IMR-90 (cell line): ENCODE data around the gene CPT1A. TPM values are rescaled to one million over a fixed set of nuclear protein-coding genes. Genes with fewer than 3 reads are reported as not detected.
A peak's percentile ranks its signal among the peaks of the same experiment; 100 is the strongest.

Source experiments
- ATAC-seq: fragments of 200-7000 bp; cut with Tn5 transposase; 2 replicates; pipeline ENCODE4 v1.9.1; 2020; ENCODE audit warnings: low read depth, mild to moderate bottlenecking, moderate library complexity
- BruUV-seq: library from RNA; stranded (reverse); fragments of 400-500 nt; replicated peaks from 2 replicates; lab custom pipeline; 2021; lab: Mats Ljungman, UMichigan
- CTCF ChIA-PET: fragments of 300-600 bp; formaldehyde crosslinking; extraction: SDS; loops from one replicate; lab custom pipeline; 2021; ENCODE audit warnings: antibody characterized with exemption; lab: Yijun Ruan, JAX
- POLR2A ChIA-PET: fragments of 300-600 bp; sonication (Branson Sonifier 250); formaldehyde crosslinking; loops from one replicate; lab custom pipeline; 2022; ENCODE audit warnings: antibody characterized with exemption; ENCODE audit not compliant: unreplicated experiment; lab: Charles Lee
- DNase-seq: peaks from one replicate; pipeline ENCODE4 v3.0.0; 2013
- H2AFZ ChIP-seq: replicated peaks from 2 replicates; pipeline ENCODE3; 2013; ENCODE audit warnings: low read length, mild to moderate bottlenecking; ENCODE audit not compliant: poor library complexity
- H2AK5ac ChIP-seq: 2 replicates; pipeline ENCODE4 v1.6.1; 2013; ENCODE audit warnings: low read depth, low read length, inconsistent platforms
- H2AK9ac ChIP-seq: replicated peaks from 2 replicates; pipeline ENCODE3; 2013; ENCODE audit warnings: mild to moderate bottlenecking, low read depth, low read length, moderate library complexity; ENCODE audit not compliant: poor library complexity
- H2BK120ac ChIP-seq: 2 replicates; pipeline ENCODE4 v1.6.1; 2013; ENCODE audit warnings: low read depth, low read length, inconsistent platforms
- H2BK15ac ChIP-seq: 3 replicates; pipeline ENCODE4 v1.6.1; 2013; ENCODE audit warnings: low read depth, low read length, inconsistent platforms
- H2BK20ac ChIP-seq: 2 replicates; pipeline ENCODE4 v1.6.1; 2013; ENCODE audit warnings: low read depth, mild to moderate bottlenecking, inconsistent platforms, low read length, moderate library complexity
- H2BK5ac ChIP-seq: 2 replicates; pipeline ENCODE4 v1.6.1; 2013; ENCODE audit warnings: mild to moderate bottlenecking, low read depth, low read length, inconsistent platforms; ENCODE audit not compliant: poor library complexity, severe bottlenecking
- H3K14ac ChIP-seq: replicated peaks from 2 replicates; pipeline ENCODE4 v1.6.1; 2013; ENCODE audit warnings: low read depth, low read length, inconsistent platforms
- H3K18ac ChIP-seq: 2 replicates; pipeline ENCODE4 v1.6.1; 2013; ENCODE audit warnings: low read depth, low read length, control low read depth
- H3K23ac ChIP-seq: 2 replicates; pipeline ENCODE4 v1.6.1; 2013; ENCODE audit warnings: low read depth, low read length, inconsistent platforms
- H3K27ac ChIP-seq: 2 replicates; pipeline ENCODE4 v1.5.1; 2013; ENCODE audit warnings: mild to moderate bottlenecking, control low read depth, low read length; ENCODE audit not compliant: insufficient read depth
- H3K27me3 ChIP-seq: 2 replicates; pipeline ENCODE4 v1.6.1; 2013; ENCODE audit warnings: low read length; ENCODE audit not compliant: control insufficient read depth, insufficient read depth
- H3K36me3 ChIP-seq: 2 replicates; pipeline ENCODE4 v1.6.1; 2013; ENCODE audit warnings: low read length, mixed read lengths; ENCODE audit not compliant: control insufficient read depth, insufficient read depth
- H3K4ac ChIP-seq: 2 replicates; pipeline ENCODE4 v1.6.1; 2013; ENCODE audit warnings: low read depth, low read length, inconsistent platforms
- H3K4me1 ChIP-seq: 2 replicates; pipeline ENCODE4 v1.6.1; 2013; ENCODE audit warnings: low read length, mixed read lengths; ENCODE audit not compliant: control insufficient read depth, insufficient read depth
- H3K4me2 ChIP-seq: 2 replicates; pipeline ENCODE4 v1.6.1; 2013; ENCODE audit warnings: low read depth, mild to moderate bottlenecking, control low read depth, low read length, moderate library complexity
- H3K4me3 ChIP-seq: 2 replicates; pipeline ENCODE4 v1.5.1; 2013; ENCODE audit warnings: low read depth, mild to moderate bottlenecking, control low read depth, low read length, moderate library complexity; ENCODE audit not compliant: insufficient read depth
- H3K56ac ChIP-seq: 2 replicates; pipeline ENCODE4 v1.6.1; 2013; ENCODE audit warnings: low read length, inconsistent platforms; ENCODE audit not compliant: insufficient read depth; ENCODE audit errors: extremely low read depth
- H3K79me1 ChIP-seq, 2 experiments: 2 replicates each; pipeline ENCODE4 v1.6.1; 2013; ENCODE audit warnings: low read length in 2 of 2, inconsistent platforms in 1 of 2, low read depth in 1 of 2
- H3K9ac ChIP-seq: 2 replicates; pipeline ENCODE4 v1.6.1; 2013; ENCODE audit warnings: low read depth, low read length, control low read depth
- H3K9me1 ChIP-seq: 2 replicates; pipeline ENCODE4 v1.6.1; 2013; ENCODE audit warnings: low read length, inconsistent platforms; ENCODE audit not compliant: insufficient read depth
- H3K9me3 ChIP-seq: 2 replicates; pipeline ENCODE4 v1.6.1; 2013; ENCODE audit warnings: low read length; ENCODE audit not compliant: control insufficient read depth, insufficient read depth
- H4K20me1 ChIP-seq: 2 replicates; pipeline ENCODE4 v1.6.1; 2013; ENCODE audit warnings: low read length, inconsistent platforms; ENCODE audit not compliant: insufficient read depth
- H4K5ac ChIP-seq: 2 replicates; pipeline ENCODE4 v1.6.1; 2013; ENCODE audit warnings: mild to moderate bottlenecking, low read depth, low read length, control low read depth
- H4K8ac ChIP-seq, 2 experiments: 2 replicates each; pipeline ENCODE4 v1.6.1; 2013; ENCODE audit warnings: low read depth in 2 of 2, low read length in 2 of 2, control low read depth in 1 of 2, inconsistent platforms in 1 of 2
- H4K91ac ChIP-seq: 2 replicates; pipeline ENCODE4 v1.6.1; 2013; ENCODE audit warnings: low read depth, low read length, inconsistent platforms; ENCODE audit not compliant: insufficient read depth
- CEBPB ChIP-seq: IDR thresholded peaks from 2 replicates; pipeline ENCODE4 v1.6.1; 2012; ENCODE audit warnings: low read depth, low read length, improper control_type of control experiment
- CHD1 ChIP-seq: IDR thresholded peaks from 2 replicates; pipeline ENCODE4 v1.6.1; 2012; ENCODE audit warnings: low read depth, low read length, improper control_type of control experiment
- CTCF ChIP-seq: conservative IDR thresholded peaks from 2 replicates; pipeline ENCODE4 v1.5.1; 2012; ENCODE audit warnings: mild to moderate bottlenecking, low read depth, low read length, improper control_type of control experiment
- ELK1 ChIP-seq: fragments of 150-350 bp; IDR thresholded peaks from 2 replicates; pipeline ENCODE4 v1.6.1; 2016; ENCODE audit warnings: low read depth, mild to moderate bottlenecking, low read length, moderate library complexity, borderline replicate concordance
- MAFK ChIP-seq: IDR thresholded peaks from 2 replicates; pipeline ENCODE4 v1.6.1; 2012; ENCODE audit warnings: low read depth, low read length, improper control_type of control experiment
- MXI1 ChIP-seq: IDR thresholded peaks from 2 replicates; pipeline ENCODE4 v1.6.1; 2012; ENCODE audit warnings: low read depth, mild to moderate bottlenecking, low read length, moderate library complexity, borderline replicate concordance
- NFE2L2 ChIP-seq: fragments of 150-350 bp; IDR thresholded peaks from 2 replicates; pipeline ENCODE4 v1.6.1; 2016; ENCODE audit warnings: low read depth, mild to moderate bottlenecking, low read length
- POLR2A ChIP-seq: IDR thresholded peaks from 2 replicates; pipeline ENCODE4 v1.6.1; 2012; ENCODE audit warnings: mild to moderate bottlenecking, low read depth, low read length
- RAD21 ChIP-seq: IDR thresholded peaks from 2 replicates; pipeline ENCODE4 v1.6.1; 2012; ENCODE audit warnings: low read length, improper control_type of control experiment
- RCOR1 ChIP-seq: IDR thresholded peaks from 2 replicates; pipeline ENCODE4 v1.6.1; 2012; ENCODE audit warnings: mild to moderate bottlenecking, low read length, improper control_type of control experiment; ENCODE audit not compliant: insufficient replicate concordance
- RFX5 ChIP-seq: IDR thresholded peaks from 2 replicates; pipeline ENCODE4 v1.8.0; 2012; ENCODE audit warnings: low read depth, mild to moderate bottlenecking, low read length, moderate library complexity
- SMC3 ChIP-seq: fragments of 150-350 bp; IDR thresholded peaks from 2 replicates; pipeline ENCODE4 v1.6.1; 2016; ENCODE audit warnings: low read depth, mild to moderate bottlenecking, antibody characterized with exemption, low read length, moderate library complexity
- USF2 ChIP-seq: fragments of 150-350 bp; IDR thresholded peaks from 2 replicates; pipeline ENCODE4 v1.6.1; 2017; ENCODE audit warnings: mild to moderate bottlenecking, antibody characterized with exemption, low read length, low read depth
- WGBS, 2 experiments: methylation state at CpG; one replicate each; pipeline versions ENCODE4 v1.1.5 to v1.1.7; 2013; ENCODE audit warnings: missing lambda C conversion rate in 2 of 2; ENCODE audit not compliant: insufficient read length in 1 of 2; ENCODE audit errors: extremely low coverage in 2 of 2; 5-methylcytosine and 5-hydroxymethylcytosine counted together
- dilution Hi-C: fragments of 300-500 bp; cut with HindIII; formaldehyde crosslinking; loops from one replicate; pipeline ENCODE4 v1.14.3; 2018; ENCODE audit warnings: low sequenced_read_pairs; ENCODE audit not compliant: unreplicated experiment
- in situ Hi-C: fragments of 300-500 bp; cut with MboI; formaldehyde crosslinking; loops from 3 replicates; pipeline ENCODE4 v1.14.3; 2019; ENCODE audit warnings: low sequenced_read_pairs, inconsistent platforms, mixed read lengths
- intact Hi-C: fragments of 100-400 bp; cut with micrococcal nuclease; formaldehyde crosslinking; loops from 2 replicates; pipeline ENCODE4 v1.10.0; 2022
- polyA plus RNA-seq, 3 experiments: library from polyadenylated mRNA; depleted of rRNA; stranded (reverse); fragments of >200 nt; gene quantifications; 2 replicates each; pipeline ENCODE4 v1.2.3, GENCODE V29; 2012; ENCODE audit warnings: low replicate concordance in 1 of 3
- total RNA-seq: library from RNA; depleted of rRNA; stranded (reverse); fragments of >200 nt; gene quantifications from 2 replicates; pipeline ENCODE4 v1.2.3, GENCODE V29; 2012

CPT1A gene
- total and polyA plus RNA-seq, 2 of the 4 experiments (the other 2 are of a cell fraction), result 15.4 to 21.3 TPM

- Histone ChIP-seq H3K4me3 (no peak overlapping the region), H3K18ac (peak overlapping the region; percentile 5; the same call in 1 of the 2 replicates), H4K91ac (peak overlapping the region; percentile 78), H2AK5ac (peak overlapping the region; percentile 83), H2BK120ac (0 out of 2 replicates have a peak overlapping the region, but pooled peaks have one; percentile 4), H3K36me3 (peaks cover 1% of the 10 kb centered on the region; the same call in 1 of the 2 replicates), H3K9me3 (no peaks in the 10 kb centered on the region), H4K8ac (peak overlapping the region; percentile 91 to 96), H3K4me1 (peaks cover 24% of the 10 kb centered on the region), H2AFZ (no peak overlapping the region), H3K9me1 (peaks cover 17% of the 10 kb centered on the region), H4K20me1 (peaks cover 28% of the 10 kb centered on the region), H3K27ac (peak overlapping the region; percentile 98), H2BK20ac (0 out of 2 replicates have a peak overlapping the region, but pooled peaks have one; percentile 4), H2BK5ac (peak overlapping the region; percentile 88), H3K4ac (peak overlapping the region; percentile 92), H4K5ac (peak overlapping the region; percentile 11), H2BK15ac (peak overlapping the region; percentile 79; the same call in 2 of the 3 replicates), H3K56ac (0 out of 2 replicates have a peak overlapping the region, but pooled peaks have one; percentile 17), H3K27me3 (no peaks in the 10 kb centered on the region), H2AK9ac (no peak overlapping the region), H3K23ac (peak overlapping the region; percentile 30; the same call in 1 of the 2 replicates), H3K4me2 (peak overlapping the region; percentile 51; the same call in 1 of the 2 replicates), H3K14ac (peak overlapping the region; percentile 64), H3K9ac (peak overlapping the region; percentile 82; the same call in 1 of the 2 replicates), H3K79me1 (peaks cover 40 to 80% of the 10 kb centered on the region in 2 experiments)
- CTCF ChIA-PET, result no interaction called here
- no peak for ATAC-seq
- WGBS, 2 experiments, result no CpG with 5 or more reads among the region's 17 CpGs
- BruUV-seq, result no TSS peak
- POLR2A ChIA-PET, result no interaction called here
- in situ Hi-C loops (no loop called here), dilution Hi-C loops (no loop called here), intact Hi-C loops (no loop called here)
- no peak for DNase-seq
- TF ChIP-seq MXI1 (no peak), CEBPB (no peak), MAFK (no peak), CHD1 (no peak), USF2 (no peak), ELK1 (no peak), RAD21 (no peak), POLR2A (no peak), SMC3 (no peak), RCOR1 (no peak), RFX5 (no peak), NFE2L2 (no peak), CTCF (no peak)
Measured at GRCh38 chr11:68837583-68838571, 3.8 kb downstream of the CPT1A start.
